ENCODE data around the gene ARHGAP42. TPM values are rescaled to one million over a fixed set of nuclear protein-coding genes. Genes with fewer than 3 reads are reported as not detected.

ARHGAP42 gene
- total and polyA plus RNA-seq, 2 of the 13 experiments (the other 11 are each of a cell fraction or from before 2014, with no cell fraction given) = 2.5 to 4.3 TPM

DNA sequence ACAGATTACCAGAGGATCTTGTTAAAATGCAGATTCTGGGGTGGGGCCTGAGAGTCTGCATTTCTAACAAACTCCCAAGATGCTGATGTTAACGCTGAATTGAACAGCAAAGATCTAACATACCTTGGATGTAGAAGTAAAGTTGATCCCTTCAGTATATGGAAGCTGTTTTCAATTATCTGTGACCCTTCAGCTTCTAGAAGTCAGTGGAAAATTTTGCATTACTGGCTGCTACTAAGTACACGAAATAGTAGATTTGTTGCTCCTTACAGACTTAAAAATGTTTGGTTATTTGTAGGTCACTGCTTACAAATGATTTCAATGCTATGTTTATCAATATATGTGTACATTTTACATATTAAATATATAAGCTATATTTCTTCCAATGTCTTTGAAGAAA, 107.4 kb downstream of the ARHGAP42 start:
- no peak for DNase-seq (ENCODE audit: low spot score)
- no peak overlapping the region for H3K4me2 ChIP-seq (ENCODE audit: low read depth, low read length)
- TF ChIP-seq, protein P1, sequence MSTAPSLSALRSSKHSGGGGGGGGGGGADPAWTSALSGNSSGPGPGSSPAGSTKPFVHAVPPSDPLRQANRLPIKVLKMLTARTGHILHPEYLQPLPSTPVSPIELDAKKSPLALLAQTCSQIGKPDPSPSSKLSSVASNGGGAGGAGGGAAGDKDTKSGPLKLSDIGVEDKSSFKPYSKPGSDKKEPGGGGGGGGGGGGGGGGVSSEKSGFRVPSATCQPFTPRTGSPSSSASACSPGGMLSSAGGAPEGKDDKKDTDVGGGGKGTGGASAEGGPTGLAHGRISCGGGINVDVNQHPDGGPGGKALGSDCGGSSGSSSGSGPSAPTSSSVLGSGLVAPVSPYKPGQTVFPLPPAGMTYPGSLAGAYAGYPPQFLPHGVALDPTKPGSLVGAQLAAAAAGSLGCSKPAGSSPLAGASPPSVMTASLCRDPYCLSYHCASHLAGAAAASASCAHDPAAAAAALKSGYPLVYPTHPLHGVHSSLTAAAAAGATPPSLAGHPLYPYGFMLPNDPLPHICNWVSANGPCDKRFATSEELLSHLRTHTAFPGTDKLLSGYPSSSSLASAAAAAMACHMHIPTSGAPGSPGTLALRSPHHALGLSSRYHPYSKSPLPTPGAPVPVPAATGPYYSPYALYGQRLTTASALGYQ (CRISPR knock-in tag; IDR thresholded peaks at IDR 0.05) = no peak
- TF ChIP-seq KLF16 (CRISPR knock-in tag; IDR thresholded peaks at IDR 0.05) = no peak
- no peak for TF ChIP-seq RARG (CRISPR knock-in tag; IDR thresholded peaks at IDR 0.05; ENCODE audit: low read depth)
- no peak for TF ChIP-seq TOPORS (CRISPR knock-in tag; IDR thresholded peaks at IDR 0.05)
- TF ChIP-seq ZSCAN25 (CRISPR knock-in tag; IDR thresholded peaks at IDR 0.05) = no peak
- TF ChIP-seq ZNF563 (CRISPR knock-in tag; IDR thresholded peaks at IDR 0.05) = no peak
- TF ChIP-seq, protein P2, sequence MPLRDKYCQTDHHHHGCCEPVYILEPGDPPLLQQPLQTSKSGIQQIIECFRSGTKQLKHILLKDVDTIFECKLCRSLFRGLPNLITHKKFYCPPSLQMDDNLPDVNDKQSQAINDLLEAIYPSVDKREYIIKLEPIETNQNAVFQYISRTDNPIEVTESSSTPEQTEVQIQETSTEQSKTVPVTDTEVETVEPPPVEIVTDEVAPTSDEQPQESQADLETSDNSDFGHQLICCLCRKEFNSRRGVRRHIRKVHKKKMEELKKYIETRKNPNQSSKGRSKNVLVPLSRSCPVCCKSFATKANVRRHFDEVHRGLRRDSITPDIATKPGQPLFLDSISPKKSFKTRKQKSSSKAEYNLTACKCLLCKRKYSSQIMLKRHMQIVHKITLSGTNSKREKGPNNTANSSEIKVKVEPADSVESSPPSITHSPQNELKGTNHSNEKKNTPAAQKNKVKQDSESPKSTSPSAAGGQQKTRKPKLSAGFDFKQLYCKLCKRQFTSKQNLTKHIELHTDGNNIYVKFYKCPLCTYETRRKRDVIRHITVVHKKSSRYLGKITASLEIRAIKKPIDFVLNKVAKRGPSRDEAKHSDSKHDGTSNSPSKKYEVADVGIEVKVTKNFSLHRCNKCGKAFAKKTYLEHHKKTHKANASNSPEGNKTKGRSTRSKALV (CRISPR knock-in tag; IDR thresholded peaks at IDR 0.05) = no peak
- TF ChIP-seq ZFY (CRISPR knock-in tag; IDR thresholded peaks at IDR 0.05) = no peak
- no peak for TF ChIP-seq ZNF841 (CRISPR knock-in tag; IDR thresholded peaks at IDR 0.05; ENCODE audit: borderline replicate concordance)
- no peak for TF ChIP-seq CEBPG (CRISPR knock-in tag; IDR thresholded peaks at IDR 0.05)
- H3K27me3 ChIP-seq (ENCODE audit: control insufficient read depth in 1 of 2, insufficient read depth in 2 of 2, low read length in 2 of 2) = no peaks in the 10 kb centered on the region
- POLR2A ChIA-PET = interaction anchor here (1.4 kb wide), 1 partner anchor 18 kb away, joined by 3 read pairs; no protein-coding TSS in a partner anchor
- H3K9ac ChIP-seq (ENCODE audit: insufficient read depth, low read depth, low read length) = no peak overlapping the region
- intact Hi-C loops (cut with micrococcal nuclease; ENCODE audit: unreplicated experiment) = no loop called here
- WGBS (ENCODE audit: low lambda C conversion rate) = 60% methylated on average over 2 of the region's 2 CpGs
- H3K36me3 ChIP-seq (replicated peaks in 1 of 2; ENCODE audit: control insufficient read depth in 1 of 2, insufficient read depth in 2 of 2, low read length in 2 of 2) = no peaks in the 10 kb centered on the region
- H3K4me3 ChIP-seq (replicated peaks in 1 of 3; ENCODE audit: insufficient read depth in 1 of 3, low read depth in 2 of 3, low read length in 3 of 3) = no peak overlapping the region
- in situ Hi-C loops (cut with HindIII; ENCODE audit: extremely low pct_ligation_motif_present, low pct_unique_long_range_greater_than_20kb) = no loop called here
- H3K4me1 ChIP-seq (ENCODE audit: insufficient read depth, low read length) = no peaks in the 10 kb centered on the region
- CTCF ChIA-PET (ENCODE audit: low intra/inter-chr PET ratio, low total read pairs) = no interaction called here
- BruUV-seq (replicated peaks) = no TSS peak
- H3K27ac ChIP-seq (ENCODE audit: extremely low read length, insufficient read depth, low read length) = no peak overlapping the region
- H3K9me3 ChIP-seq (ENCODE audit: low read length) = no peaks in the 10 kb centered on the region
- no peak for FAIRE-seq
- no peak for ATAC-seq
- no peak overlapping the region for H2AFZ ChIP-seq (ENCODE audit: low read length)
- no peaks in the 10 kb centered on the region for H4K20me1 ChIP-seq (ENCODE audit: insufficient read depth, low read length)
- H3K79me2 ChIP-seq (ENCODE audit: insufficient read depth, low read length) = no peaks in the 10 kb centered on the region

Data from HepG2 (cell line).